HFFc6 (cell line): ENCODE results near the gene NCKAP5. TPM values are rescaled to one million over a fixed set of nuclear protein-coding genes. Genes with fewer than 3 reads are reported as not detected.

ENCODE experiments used
- DNase-seq: peaks from one replicate; pipeline ENCODE4 v3.0.0-alpha.2; 2018
- H3K27ac Mint-ChIP-seq: 2 replicates; pipeline ENCODE4 v1.8.0; 2020; ENCODE audit warnings: mild to moderate bottlenecking, mixed read lengths
- H3K27me3 Mint-ChIP-seq: 2 replicates; pipeline ENCODE4 v1.8.0; 2021; ENCODE audit warnings: mild to moderate bottlenecking, moderate library complexity, mixed read lengths; ENCODE audit not compliant: insufficient read depth
- H3K36me3 Mint-ChIP-seq: 2 replicates; pipeline ENCODE4 v1.8.0; 2021; ENCODE audit warnings: low read depth, mixed read lengths
- H3K4me1 Mint-ChIP-seq: 2 replicates; pipeline ENCODE4 v1.8.0; 2020; ENCODE audit warnings: low read depth, mixed read lengths
- H3K4me3 Mint-ChIP-seq: 2 replicates; pipeline ENCODE4 v1.8.0; 2020; ENCODE audit warnings: mild to moderate bottlenecking, moderate library complexity, mixed read lengths
- H3K9me3 Mint-ChIP-seq: 2 replicates; pipeline ENCODE4 v1.8.0; 2020; ENCODE audit warnings: mild to moderate bottlenecking, mixed read lengths
- total RNA-seq, 6 experiments: library from RNA; stranded (reverse); fragmentation: NEBNext Ultra II Directional; extraction: Animal tissue kit (Norgen Biotek cat#: 25700); gene quantifications; 2 replicates in 1 of 6; 3 replicates in 5 of 6; pipeline ENCODE4 v1.2.3, GENCODE V29; 2021
- TF ChIP-seq, protein P1 (sequence below): fragments of 200-600 bp; sonication (generic); IDR thresholded peaks from 2 replicates; pipeline ENCODE4 v1.5.0; 2021; ENCODE audit warnings: antibody characterized with exemption, mild to moderate bottlenecking

NCKAP5 gene
- total RNA-seq, 6 experiments from 2014 or later: 0.31 to 4.0 (median 3.1) TPM

DNA sequence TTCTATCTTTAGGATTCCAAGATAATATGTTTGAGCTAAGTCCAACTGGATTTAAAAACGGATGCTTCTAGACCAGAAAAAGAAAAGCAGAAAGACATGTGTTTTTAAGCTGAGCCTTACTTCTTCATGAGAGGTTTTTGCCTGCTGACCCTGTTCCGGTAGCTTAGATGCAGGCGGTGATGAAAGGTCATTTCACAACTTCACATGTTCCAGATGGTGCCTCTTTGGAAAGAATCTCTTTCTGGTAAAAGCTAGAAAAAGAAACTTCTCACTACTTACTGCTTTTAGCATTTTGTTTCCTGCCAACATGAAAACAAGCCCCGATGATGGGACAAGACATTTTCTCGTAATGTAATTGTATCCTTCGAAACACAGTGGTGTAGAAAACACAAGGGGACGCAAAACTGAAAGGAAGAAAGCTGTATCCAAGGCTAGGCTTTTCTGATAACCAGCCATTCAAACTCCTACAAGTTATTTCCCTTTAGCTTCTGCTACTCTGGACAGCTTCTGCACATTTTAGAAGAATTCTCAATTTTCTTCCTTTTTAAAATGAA lies 490.9 kb downstream of the NCKAP5 start:
- TF ChIP-seq, protein P1, sequence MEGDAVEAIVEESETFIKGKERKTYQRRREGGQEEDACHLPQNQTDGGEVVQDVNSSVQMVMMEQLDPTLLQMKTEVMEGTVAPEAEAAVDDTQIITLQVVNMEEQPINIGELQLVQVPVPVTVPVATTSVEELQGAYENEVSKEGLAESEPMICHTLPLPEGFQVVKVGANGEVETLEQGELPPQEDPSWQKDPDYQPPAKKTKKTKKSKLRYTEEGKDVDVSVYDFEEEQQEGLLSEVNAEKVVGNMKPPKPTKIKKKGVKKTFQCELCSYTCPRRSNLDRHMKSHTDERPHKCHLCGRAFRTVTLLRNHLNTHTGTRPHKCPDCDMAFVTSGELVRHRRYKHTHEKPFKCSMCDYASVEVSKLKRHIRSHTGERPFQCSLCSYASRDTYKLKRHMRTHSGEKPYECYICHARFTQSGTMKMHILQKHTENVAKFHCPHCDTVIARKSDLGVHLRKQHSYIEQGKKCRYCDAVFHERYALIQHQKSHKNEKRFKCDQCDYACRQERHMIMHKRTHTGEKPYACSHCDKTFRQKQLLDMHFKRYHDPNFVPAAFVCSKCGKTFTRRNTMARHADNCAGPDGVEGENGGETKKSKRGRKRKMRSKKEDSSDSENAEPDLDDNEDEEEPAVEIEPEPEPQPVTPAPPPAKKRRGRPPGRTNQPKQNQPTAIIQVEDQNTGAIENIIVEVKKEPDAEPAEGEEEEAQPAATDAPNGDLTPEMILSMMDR: no peak
- Mint-ChIP-seq H3K36me3 (no peaks in the 10 kb centered on the region), H3K4me1 (no peaks in the 10 kb centered on the region), H3K27me3 (peaks cover under 1% of the 10 kb centered on the region; the same call in 1 of the 2 replicates), H3K4me3 (no peak overlapping the region), H3K9me3 (peaks cover 7% of the 10 kb centered on the region; the same call in 1 of the 2 replicates), H3K27ac (no peak overlapping the region)
- no peak for DNase-seq

DNA sequence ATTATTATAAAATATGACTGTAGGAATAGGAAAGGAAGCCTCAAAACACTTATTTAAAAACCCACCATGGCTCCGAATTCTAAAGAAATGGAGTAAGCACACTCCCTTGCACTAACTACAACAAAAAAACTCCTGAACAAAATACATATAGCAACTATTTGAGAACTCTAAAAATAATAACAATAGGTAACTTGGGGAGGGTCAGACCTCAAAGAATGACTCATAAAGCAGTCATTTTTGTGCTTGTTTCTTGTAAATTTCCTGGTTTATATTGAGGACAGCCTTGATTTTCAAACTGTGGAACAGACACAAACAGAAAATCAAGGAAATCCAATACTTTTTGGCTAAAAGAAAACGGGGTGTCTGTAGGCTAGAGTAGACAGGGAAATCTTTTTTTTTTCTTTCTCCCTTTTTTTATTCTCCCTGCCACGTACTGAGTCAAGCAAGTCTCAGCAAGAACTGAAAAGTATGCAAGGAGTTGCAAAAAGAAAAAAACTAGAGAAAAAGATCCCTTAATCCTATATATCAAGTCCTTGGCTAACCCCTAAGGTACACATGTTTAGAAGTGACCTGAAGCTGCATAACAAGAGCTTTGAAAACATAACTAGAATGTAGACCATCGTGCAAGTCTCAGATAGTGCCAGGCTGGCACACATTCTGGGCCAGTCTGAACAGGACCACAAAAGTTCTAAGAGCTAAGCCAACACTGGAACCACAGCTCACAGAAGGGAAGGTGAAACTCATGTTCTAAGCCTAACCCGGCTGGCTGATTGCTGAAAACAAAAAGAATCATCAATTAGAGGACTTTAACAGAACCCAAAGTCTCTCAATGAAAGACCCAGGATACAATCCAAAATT lies 495.2 kb downstream of the NCKAP5 start:
- Mint-ChIP-seq H3K4me3 (no peak overlapping the region), H3K36me3 (no peaks in the 10 kb centered on the region), H3K9me3 (peaks cover 11% of the 10 kb centered on the region; the same call in 1 of the 2 replicates), H3K4me1 (no peaks in the 10 kb centered on the region), H3K27me3 (peaks cover 2% of the 10 kb centered on the region; the same call in 1 of the 2 replicates), H3K27ac (no peak overlapping the region)
- TF ChIP-seq, protein P1: no peak
- no peak for DNase-seq

DNA sequence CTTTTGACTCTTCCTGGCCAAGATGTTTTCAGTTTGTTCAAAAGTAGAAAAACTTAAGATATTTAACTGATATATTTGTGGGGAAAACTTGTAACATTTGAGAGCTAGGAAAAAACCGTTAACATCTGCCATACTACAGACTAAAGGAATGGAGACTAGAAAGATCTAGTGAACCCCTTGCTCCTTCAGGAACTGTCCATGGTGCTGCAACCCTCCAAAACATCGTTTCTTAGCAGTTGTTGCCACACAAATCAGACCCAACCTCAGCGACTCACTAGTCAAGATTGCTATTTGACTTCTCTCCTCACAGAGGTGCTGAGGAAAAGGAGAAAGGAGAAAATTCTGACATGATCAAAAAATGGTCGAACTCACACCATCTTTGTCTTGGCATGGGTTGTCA lies 504.5 kb downstream of the NCKAP5 start:
- Mint-ChIP-seq H3K4me1 (no peaks in the 10 kb centered on the region; the same call in 1 of the 2 replicates), H3K9me3 (peaks cover 5% of the 10 kb centered on the region; the same call in 1 of the 2 replicates), H3K27me3 (no peaks in the 10 kb centered on the region; the same call in 1 of the 2 replicates), H3K27ac (no peak overlapping the region), H3K4me3 (no peak overlapping the region), H3K36me3 (no peaks in the 10 kb centered on the region)
- no peak for DNase-seq
- TF ChIP-seq, protein P1: no peak

DNA sequence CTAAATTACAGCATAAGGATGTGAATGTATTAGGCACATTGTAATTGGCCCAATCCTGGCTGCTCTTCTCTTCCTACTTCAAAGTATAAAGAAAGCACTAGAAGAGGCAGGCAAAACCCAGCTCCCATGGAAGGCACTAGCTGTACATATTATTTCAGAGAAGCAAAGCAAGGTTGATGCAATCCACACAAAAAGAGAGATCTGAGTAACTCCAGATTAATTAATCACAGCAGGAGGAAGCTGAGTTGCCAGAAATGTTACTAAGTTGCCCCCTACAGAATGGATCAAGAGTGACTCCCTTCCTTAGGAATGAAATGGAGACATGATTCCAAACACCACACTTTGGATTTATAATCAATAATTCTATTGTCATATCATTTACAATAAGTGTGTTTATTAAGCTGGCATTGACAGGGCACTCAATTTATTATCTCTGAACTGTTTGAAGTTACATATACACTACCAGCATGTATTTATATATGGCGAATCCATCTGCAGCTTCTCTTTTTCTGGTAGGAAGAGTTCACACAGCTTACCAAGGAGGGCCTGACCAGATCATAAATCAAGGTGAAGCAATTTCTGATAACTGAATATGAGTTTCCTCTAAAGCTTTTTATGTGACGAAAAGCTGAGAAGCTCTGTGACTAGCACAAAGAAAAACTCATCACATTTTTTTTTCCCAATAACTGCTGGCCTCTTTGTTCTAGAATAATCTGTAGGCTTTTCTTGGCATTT lies 505.2 kb downstream of the NCKAP5 start:
- Mint-ChIP-seq H3K27me3 (no peaks in the 10 kb centered on the region; the same call in 1 of the 2 replicates), H3K36me3 (no peaks in the 10 kb centered on the region), H3K4me1 (no peaks in the 10 kb centered on the region; the same call in 1 of the 2 replicates), H3K27ac (no peak overlapping the region), H3K9me3 (peaks cover 5% of the 10 kb centered on the region; the same call in 1 of the 2 replicates), H3K4me3 (no peak overlapping the region)
- no peak for DNase-seq
- TF ChIP-seq, protein P1: no peak

DNA sequence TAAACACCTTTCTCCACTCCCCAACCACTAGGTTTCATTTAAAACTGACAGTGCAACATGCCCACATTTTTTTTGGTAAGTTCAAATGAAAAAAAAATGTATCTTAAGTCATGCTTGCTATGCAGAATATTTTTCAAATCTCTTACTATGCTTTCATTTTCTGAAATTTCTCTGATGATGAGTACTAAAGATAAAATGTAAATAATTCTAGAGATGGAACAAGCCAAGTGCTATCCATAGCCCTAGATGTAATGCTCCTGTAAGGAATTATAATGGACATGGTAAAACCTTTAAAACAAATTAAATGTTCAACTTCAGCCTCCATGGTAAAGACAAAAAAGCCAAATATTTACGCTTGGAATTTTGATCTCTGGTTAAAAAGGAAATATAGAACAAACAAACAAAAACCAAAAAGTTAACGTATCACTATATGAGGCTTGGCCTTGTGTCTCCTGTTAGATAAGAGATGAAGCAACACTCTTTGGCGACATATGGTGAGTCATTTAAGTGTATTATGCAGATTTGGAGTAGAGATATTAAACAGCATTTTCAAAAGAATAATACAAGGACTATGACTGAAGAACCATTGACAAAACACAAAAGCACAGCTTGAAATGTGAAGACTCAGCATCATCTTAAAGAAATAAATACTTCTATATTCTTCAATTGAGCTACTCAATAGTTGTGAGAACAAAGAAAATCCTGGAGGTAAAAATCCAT lies 506.2 kb downstream of the NCKAP5 start:
- Mint-ChIP-seq H3K9me3 (no peaks in the 10 kb centered on the region; the same call in 1 of the 2 replicates), H3K4me1 (no peaks in the 10 kb centered on the region; the same call in 1 of the 2 replicates), H3K27me3 (no peaks in the 10 kb centered on the region; the same call in 1 of the 2 replicates), H3K4me3 (no peak overlapping the region), H3K27ac (no peak overlapping the region), H3K36me3 (no peaks in the 10 kb centered on the region)
- TF ChIP-seq, protein P1: no peak
- no peak for DNase-seq
